ENCODE measurements around the gene SLITRK2.

Gene SLITRK2, protein sequence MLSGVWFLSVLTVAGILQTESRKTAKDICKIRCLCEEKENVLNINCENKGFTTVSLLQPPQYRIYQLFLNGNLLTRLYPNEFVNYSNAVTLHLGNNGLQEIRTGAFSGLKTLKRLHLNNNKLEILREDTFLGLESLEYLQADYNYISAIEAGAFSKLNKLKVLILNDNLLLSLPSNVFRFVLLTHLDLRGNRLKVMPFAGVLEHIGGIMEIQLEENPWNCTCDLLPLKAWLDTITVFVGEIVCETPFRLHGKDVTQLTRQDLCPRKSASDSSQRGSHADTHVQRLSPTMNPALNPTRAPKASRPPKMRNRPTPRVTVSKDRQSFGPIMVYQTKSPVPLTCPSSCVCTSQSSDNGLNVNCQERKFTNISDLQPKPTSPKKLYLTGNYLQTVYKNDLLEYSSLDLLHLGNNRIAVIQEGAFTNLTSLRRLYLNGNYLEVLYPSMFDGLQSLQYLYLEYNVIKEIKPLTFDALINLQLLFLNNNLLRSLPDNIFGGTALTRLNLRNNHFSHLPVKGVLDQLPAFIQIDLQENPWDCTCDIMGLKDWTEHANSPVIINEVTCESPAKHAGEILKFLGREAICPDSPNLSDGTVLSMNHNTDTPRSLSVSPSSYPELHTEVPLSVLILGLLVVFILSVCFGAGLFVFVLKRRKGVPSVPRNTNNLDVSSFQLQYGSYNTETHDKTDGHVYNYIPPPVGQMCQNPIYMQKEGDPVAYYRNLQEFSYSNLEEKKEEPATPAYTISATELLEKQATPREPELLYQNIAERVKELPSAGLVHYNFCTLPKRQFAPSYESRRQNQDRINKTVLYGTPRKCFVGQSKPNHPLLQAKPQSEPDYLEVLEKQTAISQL

GRCh38 chrX:145817331-145818185, at the start of gene SLITRK2:
Gene SLITRK2 (plus strand): TSS chrX:145817829. CDS start chrX:145822426, 4,597 bp downstream.
- peak; percentile 32 for DNase-seq (ENCODE audit: low read depth, low spot score)

GRCh38 chrX:145773006-145773405, 44.6 kb upstream of the SLITRK2 start:
- DNase-seq (ENCODE audit: low read depth, low spot score) = no peak

DNA sequence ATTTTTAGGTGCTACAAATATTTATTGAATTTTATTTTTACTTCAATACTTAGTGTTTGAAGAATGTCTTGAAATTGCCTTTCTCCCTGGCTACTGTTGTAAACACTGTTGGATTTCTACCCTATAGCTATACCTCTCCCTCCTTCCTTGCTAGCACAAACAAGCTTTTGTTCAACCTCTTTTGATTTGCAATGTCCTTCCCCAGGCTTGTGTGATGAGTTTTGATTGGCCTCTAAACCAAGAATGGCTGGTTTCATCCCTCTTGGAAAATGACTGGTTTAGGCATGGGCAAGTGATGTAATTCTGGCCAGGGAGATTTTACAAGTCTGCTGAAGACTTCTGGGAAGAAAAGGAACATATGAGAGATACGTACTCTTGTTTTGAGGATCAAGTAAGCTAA, 25.3 kb upstream of the SLITRK2 start:
- no peak for DNase-seq (ENCODE audit: low read depth, low spot score)

GRCh38 chrX:145803508-145803907, 14.1 kb upstream of the SLITRK2 start:
- DNase-seq (ENCODE audit: low read depth, low spot score) = no peak

DNA sequence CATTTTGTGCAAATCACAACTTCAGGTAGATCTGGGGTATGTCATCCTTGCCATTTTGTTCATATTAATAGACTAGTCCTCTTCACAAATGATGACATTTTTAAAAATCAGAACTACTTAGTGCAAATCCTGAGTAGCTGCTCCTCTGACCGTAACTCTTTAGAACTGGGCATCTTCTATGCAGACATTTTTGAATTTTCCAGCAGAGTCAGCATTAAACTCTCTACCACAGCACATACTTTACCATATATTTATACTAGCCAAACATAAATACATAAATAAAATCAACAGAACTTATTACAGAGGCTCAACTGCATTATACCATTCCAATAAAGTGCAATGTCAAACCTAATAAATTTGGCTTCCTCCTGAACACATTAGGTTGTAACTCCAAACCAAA, 4.5 kb upstream of the SLITRK2 start:
- DNase-seq (ENCODE audit: low read depth, low spot score) = no peak

- DNase-seq (ENCODE audit: low read depth, low spot score) = no peak
Measured at GRCh38 chrX:145816601-145817315, 871 bp upstream of the SLITRK2 start.

DNA sequence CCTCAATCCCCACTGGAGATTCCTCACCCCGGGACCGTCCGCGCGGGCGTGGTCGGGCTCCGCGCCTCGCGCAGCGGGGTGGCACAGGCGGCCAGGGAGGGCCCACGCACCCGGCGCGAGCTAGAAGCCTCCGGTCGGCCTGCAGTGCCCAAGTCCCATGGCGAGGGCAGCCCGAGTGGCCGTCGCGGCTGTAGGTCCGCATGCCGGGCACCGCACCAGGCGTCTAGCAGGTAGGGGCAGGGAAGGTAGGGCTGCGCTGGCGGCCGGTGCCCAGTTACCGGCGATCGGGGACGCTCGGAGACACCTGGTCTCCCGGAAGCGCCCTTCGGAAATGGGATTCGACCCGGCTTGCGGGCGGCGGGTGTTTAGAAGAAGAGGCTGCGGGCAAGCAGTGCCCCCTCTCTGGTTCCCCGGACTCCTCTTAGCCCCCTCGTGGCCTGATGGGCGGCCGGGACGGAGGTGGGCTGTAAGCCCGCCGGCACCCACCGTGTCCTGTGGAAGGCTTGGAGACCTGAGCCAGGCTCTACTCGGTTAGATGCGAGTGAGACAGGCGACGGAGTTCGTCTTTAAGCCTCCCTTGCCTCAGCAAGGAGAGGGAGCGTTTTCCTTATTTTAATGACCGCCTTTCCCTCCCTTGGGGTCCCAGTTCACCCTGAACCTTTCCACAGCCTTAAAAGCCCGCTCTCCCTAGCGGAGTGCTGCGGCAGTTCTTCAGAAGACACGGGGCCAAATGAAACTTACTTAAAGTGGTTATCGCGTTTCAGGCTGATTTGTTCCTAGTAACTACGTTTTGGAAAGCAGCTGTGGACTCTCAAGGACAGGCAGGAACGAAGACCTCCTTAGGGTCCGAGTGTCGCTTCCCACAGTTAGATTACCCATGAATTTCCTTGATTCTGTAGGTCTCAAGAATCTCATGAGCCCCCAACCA, 821 bp downstream of the SLITRK2 start:
- DNase-seq (ENCODE audit: low read depth, low spot score) = peak; percentile 14

DNA sequence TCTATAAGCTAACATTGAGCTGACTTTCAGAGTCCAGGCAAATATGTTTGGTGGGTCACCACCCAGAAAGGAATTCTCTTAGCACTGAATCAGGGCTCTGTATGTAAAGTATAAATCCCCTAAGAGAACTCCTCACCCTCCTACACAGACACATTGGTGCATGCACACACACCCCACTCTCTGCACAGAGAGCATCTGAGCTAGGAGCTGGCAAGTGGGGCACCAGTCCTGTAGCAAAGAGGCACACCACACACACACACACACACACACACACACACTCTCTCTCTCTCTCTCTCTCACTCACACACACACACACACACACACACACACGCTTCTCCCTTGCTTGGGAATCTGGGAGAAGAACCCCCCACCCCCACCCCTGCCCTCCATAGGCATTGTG, 3.2 kb downstream of the SLITRK2 start:
- no peak for DNase-seq (ENCODE audit: low read depth, low spot score)

- DNase-seq (ENCODE audit: low read depth, low spot score) = peak; percentile 7
Measured at GRCh38 chrX:145821291-145821897, 3.8 kb downstream of the SLITRK2 start.

- DNase-seq (ENCODE audit: low read depth, low spot score) = no peak
Measured at GRCh38 chrX:145821898-145822571, 4.4 kb downstream of the SLITRK2 start.

DNA sequence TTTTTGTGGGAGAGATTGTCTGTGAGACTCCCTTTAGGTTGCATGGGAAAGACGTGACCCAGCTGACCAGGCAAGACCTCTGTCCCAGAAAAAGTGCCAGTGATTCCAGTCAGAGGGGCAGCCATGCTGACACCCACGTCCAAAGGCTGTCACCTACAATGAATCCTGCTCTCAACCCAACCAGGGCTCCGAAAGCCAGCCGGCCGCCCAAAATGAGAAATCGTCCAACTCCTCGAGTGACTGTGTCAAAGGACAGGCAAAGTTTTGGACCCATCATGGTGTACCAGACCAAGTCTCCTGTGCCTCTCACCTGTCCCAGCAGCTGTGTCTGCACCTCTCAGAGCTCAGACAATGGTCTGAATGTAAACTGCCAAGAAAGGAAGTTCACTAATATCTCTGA, 5.5 kb downstream of the SLITRK2 start:
- no peak for DNase-seq (ENCODE audit: low read depth, low spot score)

DNA sequence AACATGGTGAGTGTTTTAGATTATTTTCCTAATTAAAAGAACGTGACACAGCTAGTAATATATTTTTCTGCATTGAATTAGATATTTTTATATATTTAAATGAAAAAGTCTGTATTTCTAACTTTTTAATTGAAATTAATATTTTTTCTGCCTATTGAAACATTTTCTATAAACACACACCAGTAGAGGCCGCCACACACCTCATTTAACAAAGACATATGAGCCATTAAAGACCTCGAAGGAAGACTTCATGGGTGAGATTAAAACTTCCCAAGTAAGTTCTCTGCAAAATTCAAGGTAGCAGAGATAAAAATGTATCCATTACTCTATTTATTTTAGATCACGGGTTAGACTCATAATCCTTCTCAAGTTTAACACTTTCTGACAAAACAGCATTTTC, 8.3 kb downstream of the SLITRK2 start:
- DNase-seq (ENCODE audit: low read depth, low spot score) = peak; percentile 36

DNA sequence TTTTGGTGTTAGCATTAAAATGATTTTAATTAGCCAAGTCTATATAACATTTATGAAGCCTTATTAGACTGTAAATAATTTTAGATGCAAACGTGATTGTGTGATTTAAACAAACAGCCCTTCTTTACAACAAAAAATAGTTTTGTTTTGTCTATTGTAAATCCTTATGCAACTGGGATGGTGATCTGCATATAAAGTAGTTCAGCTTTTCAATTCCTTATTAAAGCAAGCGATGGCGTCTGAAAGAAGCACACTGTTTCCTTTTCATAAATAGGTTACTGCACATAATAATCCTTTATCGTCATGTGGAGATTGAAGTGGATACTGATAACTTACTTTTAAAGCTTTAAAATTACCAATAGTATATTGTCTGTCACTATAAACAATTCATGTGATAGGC, 8.8 kb downstream of the SLITRK2 start:
- no peak for DNase-seq (ENCODE audit: low read depth, low spot score)

DNA sequence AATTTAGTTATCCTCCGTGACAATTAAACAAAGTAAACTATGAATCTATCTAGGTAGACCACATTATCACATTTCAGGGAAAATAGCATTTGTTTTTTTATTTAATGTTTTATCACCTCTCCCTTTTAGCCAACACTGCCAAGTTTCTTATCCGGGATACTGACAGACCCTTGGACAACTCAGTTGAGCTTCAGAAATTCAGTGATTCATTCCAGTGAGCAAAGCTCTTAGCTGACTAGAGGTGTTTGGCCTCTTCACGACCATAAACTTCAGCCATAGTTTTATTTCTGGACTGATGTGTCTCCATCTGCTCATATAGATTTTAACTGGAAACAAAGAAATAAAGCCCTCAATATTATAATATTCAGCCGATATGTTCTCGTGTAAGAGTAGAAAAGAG, 15.2 kb downstream of the SLITRK2 start:
- no peak for DNase-seq (ENCODE audit: low read depth, low spot score)

GRCh38 chrX:145840531-145840930, 22.9 kb downstream of the SLITRK2 start:
- no peak for DNase-seq (ENCODE audit: low read depth, low spot score)

DNA sequence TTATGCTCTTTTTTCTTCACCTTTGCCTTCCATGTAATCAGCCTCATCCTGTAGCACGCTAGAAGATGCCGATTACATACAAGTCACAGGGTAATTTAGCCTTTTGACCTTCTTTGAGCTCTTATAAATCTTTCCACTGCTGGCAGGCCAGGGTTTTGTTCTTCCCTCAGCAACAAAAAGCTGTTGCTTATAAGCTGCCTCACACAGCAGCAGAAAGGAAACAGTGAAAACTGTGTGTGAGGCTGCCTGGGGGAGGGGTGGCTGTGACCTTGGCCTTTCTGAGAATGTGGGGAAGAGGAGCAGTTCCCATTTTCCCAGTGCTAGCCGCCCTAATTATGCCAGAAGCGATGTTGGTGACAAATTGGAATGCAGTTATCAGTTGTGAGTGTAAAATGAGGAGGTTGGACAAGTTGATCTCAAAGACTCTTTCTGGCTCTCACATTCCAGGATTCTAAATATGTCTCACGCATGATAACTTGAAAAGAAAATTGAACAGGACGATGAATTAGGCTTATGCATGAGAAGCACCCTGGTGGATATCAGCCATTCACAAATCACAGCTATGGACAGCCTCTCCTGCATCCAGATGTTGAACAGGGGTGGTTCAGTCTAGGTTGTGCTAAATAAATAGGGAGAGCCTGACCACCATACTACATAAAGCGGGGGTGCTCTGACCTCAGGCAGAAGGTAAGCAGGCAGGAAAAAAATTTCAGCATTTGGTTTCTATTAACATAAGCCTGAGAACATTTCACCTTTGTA, 25.7 kb downstream of the SLITRK2 start:
- DNase-seq (ENCODE audit: low read depth, low spot score) = no peak

GRCh38 chrX:145844886-145845285, 27.3 kb downstream of the SLITRK2 start:
- DNase-seq (ENCODE audit: low read depth, low spot score) = no peak

DNA sequence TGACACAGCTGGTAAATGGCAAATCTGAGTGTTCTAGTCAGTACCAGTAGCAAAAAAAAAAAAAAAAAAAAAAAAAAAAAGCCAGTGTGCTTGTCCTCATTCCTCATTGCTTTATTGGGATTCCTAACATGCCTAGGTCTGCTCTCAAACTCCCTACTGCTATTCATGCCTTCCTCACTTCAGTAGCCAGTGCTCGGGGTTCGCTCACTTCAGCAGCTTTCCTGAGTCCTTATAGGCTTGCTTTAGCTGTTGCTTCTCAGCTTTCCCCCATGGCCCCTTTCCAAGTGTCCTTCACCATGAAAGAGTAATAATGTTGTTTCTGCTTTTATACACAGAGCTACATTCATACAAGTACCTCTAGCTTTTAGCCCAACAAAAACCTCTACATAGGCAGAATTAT, 30.8 kb downstream of the SLITRK2 start:
- DNase-seq (ENCODE audit: low read depth, low spot score) = peak; percentile 3
